ENCODE results near the gene RNF157. TPM values are rescaled to one million over a fixed set of nuclear protein-coding genes. Genes with fewer than 3 reads are reported as not detected.

The RNF157 gene
- total and polyA plus RNA-seq, 9 of the 15 experiments (the other 6 are each of a cell fraction or from before 2014, with no cell fraction given) = 8.1 to 31.7 (median 20.8) TPM

- H3K4me3 ChIP-seq = no peak overlapping the region
- WGBS (ENCODE audit: insufficient coverage, low coverage, missing lambda C conversion rate) = 79% methylated on average over 22 of the region's 22 CpGs
- no peak overlapping the region for H2AFZ ChIP-seq (ENCODE audit: low read depth, low read length)
- H3K27ac ChIP-seq (ENCODE audit: extremely low read depth, low read depth, low read length) = no peak overlapping the region
- H3K79me2 ChIP-seq (ENCODE audit: control insufficient read depth, insufficient read depth, low read length) = no peaks in the 10 kb centered on the region
- no TSS peak for BruUV-seq (replicated peaks)
- FAIRE-seq (no peak), ATAC-seq (no peak), DNase-seq (ENCODE audit: extremely low read depth in 1 of 4, low spot score in 3 of 4) (no peak)
- POLR2A ChIA-PET = interaction anchor here (0.7 kb wide), 1 partner anchor 36 kb away, joined by 5 read pairs; no protein-coding TSS in a partner anchor
- H3K36me3 ChIP-seq (ENCODE audit: control insufficient read depth, insufficient read depth, low read length) = peaks cover 23% of the 10 kb centered on the region; the same call in 1 of the 3 replicates
- H3K27me3 ChIP-seq (ENCODE audit: control insufficient read depth in 2 of 2, insufficient read depth in 2 of 2, low read length in 2 of 2) = no peaks in the 10 kb centered on the region
- no peaks in the 10 kb centered on the region for H3K9me3 ChIP-seq (replicated peaks; ENCODE audit: control insufficient read depth, insufficient read depth, low read depth, low read length)
- H3K9me1 ChIP-seq (ENCODE audit: control insufficient read depth, insufficient read depth, low read length) = no peaks in the 10 kb centered on the region
- TF ChIP-seq ZNF263 (CRISPR knock-in tag; IDR thresholded peaks at IDR 0.05; ENCODE audit: borderline replicate concordance) (peak; percentile 69; the same call in 1 of the 2 replicates), RBFOX2 (IDR thresholded peaks at IDR 0.05; ENCODE audit: low read depth, low read length) (no peak)
- peak overlapping the region in 1 of 2 experiments; percentile 71; a peak in 2 of 4 replicates for H3K9ac ChIP-seq (ENCODE audit: insufficient read depth in 1 of 2, low read depth in 2 of 2, low read length in 2 of 2)
- H4K20me1 ChIP-seq (replicated peaks; ENCODE audit: control insufficient read depth, insufficient read depth, low read length) = peaks cover 13% of the 10 kb centered on the region
- in situ Hi-C loops (cut with MboI) = no loop called here
- CTCF ChIA-PET (ENCODE audit: low intra/inter-chr PET ratio) = interaction anchor here (2.8 kb wide), 1 partner anchor 25 kb away, joined by 12 read pairs; no protein-coding TSS in a partner anchor
- peaks cover 5 to 12% of the 10 kb centered on the region in 2 experiments; a peak in 3 of 5 replicates for H3K4me1 ChIP-seq (replicated peaks in 1 of 2; ENCODE audit: control insufficient read depth in 2 of 2, insufficient read depth in 2 of 2, low read length in 2 of 2)
- no peak overlapping the region for H3K4me2 ChIP-seq (ENCODE audit: insufficient read depth, low read length)
- intact Hi-C loops (cut with micrococcal nuclease) = no loop called here
Observed at GRCh38 chr17:76146053-76146851, 94.0 kb downstream of the RNF157 start.
